ENCODE data around the gene LRRTM3. TPM values are rescaled to one million over a fixed set of nuclear protein-coding genes. Genes with fewer than 3 reads are reported as not detected.

LRRTM3 gene
- total RNA-seq, 6 experiments from 2014 or later: not detected

DNA sequence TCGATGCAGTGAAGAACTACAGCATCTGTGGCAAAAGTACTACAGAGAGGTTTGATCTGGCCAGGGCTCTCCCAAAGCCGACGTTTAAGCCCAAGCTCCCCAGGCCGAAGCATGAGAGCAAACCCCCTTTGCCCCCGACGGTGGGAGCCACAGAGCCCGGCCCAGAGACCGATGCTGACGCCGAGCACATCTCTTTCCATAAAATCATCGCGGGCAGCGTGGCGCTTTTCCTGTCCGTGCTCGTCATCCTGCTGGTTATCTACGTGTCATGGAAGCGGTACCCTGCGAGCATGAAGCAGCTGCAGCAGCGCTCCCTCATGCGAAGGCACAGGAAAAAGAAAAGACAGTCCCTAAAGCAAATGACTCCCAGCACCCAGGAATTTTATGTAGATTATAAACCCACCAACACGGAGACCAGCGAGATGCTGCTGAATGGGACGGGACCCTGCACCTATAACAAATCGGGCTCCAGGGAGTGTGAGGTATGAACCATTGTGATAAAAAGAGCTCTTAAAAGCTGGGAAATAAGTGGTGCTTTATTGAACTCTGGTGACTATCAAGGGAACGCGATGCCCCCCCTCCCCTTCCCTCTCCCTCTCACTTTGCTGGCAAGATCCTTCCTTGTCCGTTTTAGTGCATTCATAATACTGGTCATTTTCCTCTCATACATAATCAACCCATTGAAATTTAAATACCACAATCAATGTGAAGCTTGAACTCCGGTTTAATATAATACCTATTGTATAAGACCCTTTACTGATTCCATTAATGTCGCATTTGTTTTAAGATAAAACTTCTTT is 2.3 kb downstream of the LRRTM3 start:
- Histone ChIP-seq H3K4me1 (peaks cover 0 to 7% (median 0%) of the 10 kb centered on the region in 4 donors), H3K36me3 (no peaks in the 10 kb centered on the region), H3K9me3 (no peaks in the 10 kb centered on the region), H3K4me3 (no peak overlapping the region), H3K27ac (no peak overlapping the region), H3K27me3 (peaks cover 0 to 12% of the 10 kb centered on the region in 2 donors)
- 10% methylated on average over 19 of the region's 30 CpGs for WGBS (ENCODE audit: insufficient coverage, low coverage, low lambda C conversion rate, missing lambda C conversion rate)
- peak in 1 of 3 donors; percentile 15 for DNase-seq
- ATAC-seq: peak in 2 of 4 donors; percentile 22 to 26
- TF ChIP-seq, protein P1, sequence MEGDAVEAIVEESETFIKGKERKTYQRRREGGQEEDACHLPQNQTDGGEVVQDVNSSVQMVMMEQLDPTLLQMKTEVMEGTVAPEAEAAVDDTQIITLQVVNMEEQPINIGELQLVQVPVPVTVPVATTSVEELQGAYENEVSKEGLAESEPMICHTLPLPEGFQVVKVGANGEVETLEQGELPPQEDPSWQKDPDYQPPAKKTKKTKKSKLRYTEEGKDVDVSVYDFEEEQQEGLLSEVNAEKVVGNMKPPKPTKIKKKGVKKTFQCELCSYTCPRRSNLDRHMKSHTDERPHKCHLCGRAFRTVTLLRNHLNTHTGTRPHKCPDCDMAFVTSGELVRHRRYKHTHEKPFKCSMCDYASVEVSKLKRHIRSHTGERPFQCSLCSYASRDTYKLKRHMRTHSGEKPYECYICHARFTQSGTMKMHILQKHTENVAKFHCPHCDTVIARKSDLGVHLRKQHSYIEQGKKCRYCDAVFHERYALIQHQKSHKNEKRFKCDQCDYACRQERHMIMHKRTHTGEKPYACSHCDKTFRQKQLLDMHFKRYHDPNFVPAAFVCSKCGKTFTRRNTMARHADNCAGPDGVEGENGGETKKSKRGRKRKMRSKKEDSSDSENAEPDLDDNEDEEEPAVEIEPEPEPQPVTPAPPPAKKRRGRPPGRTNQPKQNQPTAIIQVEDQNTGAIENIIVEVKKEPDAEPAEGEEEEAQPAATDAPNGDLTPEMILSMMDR (IDR thresholded peaks at IDR 0.05): no peak
- no peak for TF ChIP-seq POLR2A (IDR thresholded peaks at IDR 0.05)
- intact Hi-C loops (cut with DNase I): no loop called here

DNA sequence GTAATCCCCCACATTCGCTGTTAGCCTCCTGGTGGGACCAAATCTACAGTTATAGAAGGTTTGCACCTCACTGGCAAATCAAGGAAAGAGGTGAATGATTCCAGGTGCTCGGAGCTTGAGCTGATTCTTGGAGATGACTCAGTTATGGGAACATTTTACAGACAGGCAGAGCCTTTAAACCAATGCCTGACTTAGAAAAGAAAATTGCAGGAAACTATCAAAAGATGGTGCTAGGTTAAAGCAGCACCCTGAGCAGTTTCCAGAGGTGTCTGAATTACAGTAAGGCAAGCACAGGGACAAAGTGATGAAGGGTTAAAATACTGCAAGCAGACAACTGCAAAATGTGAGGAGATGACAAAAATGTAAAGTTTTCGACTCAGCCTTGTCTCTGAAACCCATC is 2.9 kb downstream of the LRRTM3 start:
- Histone ChIP-seq H3K4me3 (no peak overlapping the region), H3K9me3 (no peaks in the 10 kb centered on the region), H3K27me3 (peaks cover 0 to 12% of the 10 kb centered on the region in 2 donors), H3K27ac (no peak overlapping the region), H3K36me3 (no peaks in the 10 kb centered on the region), H3K4me1 (peaks cover 0 to 7% (median 0%) of the 10 kb centered on the region in 4 donors)
- ATAC-seq: no peak
- DNase-seq: no peak
- intact Hi-C loops (cut with DNase I): no loop called here
- 33% methylated on average over 3 of the region's 3 CpGs for WGBS (ENCODE audit: insufficient coverage, low coverage, low lambda C conversion rate, missing lambda C conversion rate)
- TF ChIP-seq POLR2A (IDR thresholded peaks at IDR 0.05): no peak
- TF ChIP-seq, protein P1 (IDR thresholded peaks at IDR 0.05): no peak

DNA sequence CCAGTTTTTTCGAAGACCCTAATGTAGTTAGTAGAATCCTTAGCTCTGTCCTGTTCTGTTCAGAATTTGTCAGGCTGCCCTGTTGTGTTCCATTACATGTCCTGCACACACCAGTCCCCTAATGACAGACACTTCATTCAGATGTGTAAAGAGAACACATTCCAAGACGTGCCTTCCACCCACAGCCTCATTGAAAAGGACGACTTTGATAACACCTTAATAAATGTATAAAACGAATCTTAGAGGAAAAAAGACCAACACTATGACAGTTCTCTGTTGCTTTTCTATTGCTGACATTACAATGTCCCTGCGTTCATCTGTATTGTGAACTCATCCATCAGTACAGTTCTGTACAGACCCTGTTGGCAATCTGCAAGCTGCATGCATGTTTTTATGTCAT is 3.5 kb downstream of the LRRTM3 start:
- ATAC-seq: no peak
- no peak for DNase-seq
- Histone ChIP-seq H3K4me1 (peaks cover 0 to 7% (median 0%) of the 10 kb centered on the region in 4 donors), H3K4me3 (no peak overlapping the region), H3K27me3 (peaks cover 0 to 12% of the 10 kb centered on the region in 2 donors), H3K9me3 (no peaks in the 10 kb centered on the region), H3K27ac (no peak overlapping the region), H3K36me3 (no peaks in the 10 kb centered on the region)
- TF ChIP-seq, protein P1 (IDR thresholded peaks at IDR 0.05): no peak
- WGBS (ENCODE audit: insufficient coverage, low coverage, low lambda C conversion rate, missing lambda C conversion rate): 46% methylated on average over 5 of the region's 5 CpGs
- intact Hi-C loops (cut with DNase I): no loop called here

DNA sequence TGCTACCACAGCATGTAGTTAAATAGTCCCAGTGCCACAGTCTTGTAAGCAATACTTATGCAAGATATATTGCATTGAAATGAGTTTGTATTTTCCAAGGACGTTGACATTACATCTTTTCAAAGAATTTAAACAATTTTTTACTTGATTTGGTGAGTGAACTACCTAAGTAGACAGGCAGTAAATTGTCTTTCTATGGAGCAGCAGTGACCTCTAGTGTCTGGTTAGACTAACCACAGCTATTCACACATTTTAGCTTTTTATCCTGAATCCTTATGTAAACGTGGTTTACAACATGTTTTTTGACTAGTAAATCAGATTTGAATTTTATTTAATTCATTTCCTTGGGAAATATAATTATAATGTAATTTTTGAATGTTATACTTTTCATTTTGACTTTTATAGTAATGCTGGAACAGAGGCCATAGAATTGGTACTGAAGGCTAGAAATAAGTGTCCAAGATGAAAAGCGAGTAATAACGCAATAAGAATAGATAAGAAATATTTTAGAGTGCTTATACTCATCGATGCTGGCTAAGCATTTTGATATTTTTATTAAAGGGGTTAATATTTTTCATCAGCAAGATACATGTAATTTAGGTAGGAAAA is 5.6 kb downstream of the LRRTM3 start:
- ATAC-seq (peak; percentile 70 to 84 (median 76)), DNase-seq (no peak)
- Histone ChIP-seq H3K36me3 (no peaks in the 10 kb centered on the region), H3K27me3 (peaks cover 0 to 12% of the 10 kb centered on the region in 2 donors), H3K4me3 (no peak overlapping the region), H3K4me1 (no peaks in the 10 kb centered on the region), H3K9me3 (no peaks in the 10 kb centered on the region), H3K27ac (no peak overlapping the region)
- WGBS (ENCODE audit: insufficient coverage, low coverage, low lambda C conversion rate, missing lambda C conversion rate): 20% methylated on average over 5 of the region's 5 CpGs
- intact Hi-C loops (cut with DNase I): no loop called here
- TF ChIP-seq, protein P1 (IDR thresholded peaks at IDR 0.05): peak; percentile 74 to 85 (median 81)
- TF ChIP-seq POLR2A (IDR thresholded peaks at IDR 0.05): no peak
